Fibroblast of gingiva (primary cell): ENCODE measurements around the gene ZHX3.

ENCODE experiments used
- DNase-seq: peaks from one replicate; pipeline ENCODE4 v3.0.0-alpha.2; 2011; ENCODE audit warnings: low read depth

Gene ZHX3

DNA sequence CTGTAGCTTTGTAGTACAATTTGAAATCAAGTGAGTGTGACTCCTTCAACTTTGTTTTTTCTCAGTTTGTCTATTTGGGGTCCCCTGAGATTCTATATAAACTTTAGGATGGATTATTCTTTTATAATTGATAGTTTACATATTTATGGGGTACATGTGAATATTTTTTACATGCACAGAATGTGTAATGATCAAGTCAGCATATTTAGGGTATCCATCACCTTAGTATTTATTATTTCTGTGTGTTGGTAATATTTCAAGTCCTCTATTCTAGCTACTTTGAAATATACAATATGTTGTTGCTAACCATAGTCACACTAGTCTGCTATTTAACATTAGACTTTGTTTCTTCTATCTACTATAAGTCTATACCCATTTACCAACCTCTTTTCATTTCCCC lies 129.9 kb downstream of the ZHX3 start:
- no peak for DNase-seq

- DNase-seq: no peak
Observed at GRCh38 chr20:41185013-41185757, 132.3 kb downstream of the ZHX3 start.

- no peak for DNase-seq
Observed at GRCh38 chr20:41183831-41184230, 133.7 kb downstream of the ZHX3 start.

DNA sequence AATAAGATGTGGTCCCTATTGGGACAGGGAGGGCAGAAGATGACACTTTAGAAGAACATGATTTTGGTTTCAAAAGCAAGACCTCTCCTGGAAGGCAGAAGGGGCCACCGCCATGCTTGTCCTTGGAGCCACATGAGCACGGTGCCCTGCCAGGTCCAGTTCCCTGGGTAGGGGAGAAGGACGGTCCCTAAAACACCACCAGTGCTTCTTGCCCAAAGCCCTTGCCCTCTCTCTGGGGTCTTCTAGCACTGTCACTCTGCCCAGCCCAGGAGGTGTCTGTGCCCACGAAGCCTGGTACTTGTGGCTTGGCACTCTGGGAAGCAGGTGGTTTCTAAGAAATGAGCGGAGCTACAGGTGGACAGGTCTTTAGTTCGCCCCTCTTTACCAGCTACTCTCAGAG lies 134.1 kb downstream of the ZHX3 start:
- DNase-seq: no peak

DNA sequence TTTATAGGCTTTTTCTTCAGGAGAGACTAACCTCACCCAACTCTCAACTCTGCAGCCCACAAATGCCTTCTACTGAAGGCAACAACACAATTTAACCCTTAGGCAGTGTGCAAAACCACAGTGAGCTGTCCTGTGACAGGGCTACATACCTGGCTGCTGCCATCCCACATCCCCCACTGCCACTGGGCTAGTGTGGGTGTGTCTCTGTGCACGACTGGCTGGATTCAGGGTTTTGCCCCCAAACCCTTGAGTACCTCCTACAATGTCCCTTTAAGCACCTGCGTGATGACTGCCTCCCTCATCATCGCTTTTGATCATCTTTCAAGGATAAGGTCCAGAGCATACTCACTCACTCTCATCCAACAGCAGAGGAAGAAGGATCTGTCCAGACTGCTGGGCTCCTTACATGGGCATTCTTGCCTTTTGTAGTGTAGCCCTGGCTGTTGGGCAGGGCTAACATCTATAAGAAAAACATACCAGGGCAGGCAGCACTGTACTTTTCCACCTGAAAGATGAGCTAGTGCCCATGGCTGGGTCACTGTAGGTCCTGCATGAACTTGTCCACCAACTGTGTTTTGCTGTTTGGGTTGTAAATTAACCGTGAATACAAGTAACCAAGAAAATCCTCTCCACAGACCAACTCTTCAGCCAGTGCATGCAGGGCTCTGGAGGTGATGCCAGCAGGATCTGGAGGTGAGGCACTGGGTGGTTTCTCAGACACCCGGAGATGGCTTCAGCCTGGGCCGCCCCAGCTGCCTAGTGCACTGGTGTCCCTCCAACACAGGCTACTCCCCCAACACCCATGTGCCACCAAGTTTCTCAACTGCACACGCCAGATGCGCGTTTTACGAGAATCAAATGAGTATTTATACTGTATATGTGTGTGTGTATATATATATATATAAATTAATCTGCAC lies 135.0 kb downstream of the ZHX3 start:
- DNase-seq: no peak

GRCh38 chr20:41181567-41181966 lies 136.0 kb downstream of the ZHX3 start:
- no peak for DNase-seq

GRCh38 chr20:41180599-41181333 lies 136.8 kb downstream of the ZHX3 start:
- no peak for DNase-seq

- no peak for DNase-seq
Observed at GRCh38 chr20:41179961-41180360, 137.6 kb downstream of the ZHX3 start.

GRCh38 chr20:41178904-41179432 lies 138.6 kb downstream of the ZHX3 start:
- no peak for DNase-seq

GRCh38 chr20:41178495-41178894 lies 139.0 kb downstream of the ZHX3 start:
- no peak for DNase-seq

DNA sequence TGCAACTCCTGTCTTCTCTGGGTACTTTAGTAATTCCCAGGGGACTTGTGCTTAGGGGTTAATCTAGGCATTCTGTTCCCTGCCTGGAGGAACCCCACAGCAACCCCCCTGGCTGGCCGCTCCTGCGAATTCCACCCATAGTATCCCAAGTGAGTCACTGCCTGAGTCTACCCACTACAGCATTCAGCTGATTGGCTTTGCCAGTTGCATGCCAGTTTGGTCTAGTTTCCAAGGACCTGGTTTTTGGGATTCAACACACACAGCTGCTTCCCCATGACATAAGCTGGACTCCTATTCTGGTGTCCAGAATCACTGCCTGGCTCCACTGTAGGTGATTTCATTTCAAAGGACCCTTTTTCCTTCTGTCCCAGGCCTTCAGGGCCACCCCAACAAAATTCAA lies 139.9 kb downstream of the ZHX3 start:
- DNase-seq: peak; percentile 97

GRCh38 chr20:41176711-41177552 lies 140.6 kb downstream of the ZHX3 start:
- no peak for DNase-seq

GRCh38 chr20:41175727-41176330 lies 141.7 kb downstream of the ZHX3 start:
- DNase-seq: no peak

DNA sequence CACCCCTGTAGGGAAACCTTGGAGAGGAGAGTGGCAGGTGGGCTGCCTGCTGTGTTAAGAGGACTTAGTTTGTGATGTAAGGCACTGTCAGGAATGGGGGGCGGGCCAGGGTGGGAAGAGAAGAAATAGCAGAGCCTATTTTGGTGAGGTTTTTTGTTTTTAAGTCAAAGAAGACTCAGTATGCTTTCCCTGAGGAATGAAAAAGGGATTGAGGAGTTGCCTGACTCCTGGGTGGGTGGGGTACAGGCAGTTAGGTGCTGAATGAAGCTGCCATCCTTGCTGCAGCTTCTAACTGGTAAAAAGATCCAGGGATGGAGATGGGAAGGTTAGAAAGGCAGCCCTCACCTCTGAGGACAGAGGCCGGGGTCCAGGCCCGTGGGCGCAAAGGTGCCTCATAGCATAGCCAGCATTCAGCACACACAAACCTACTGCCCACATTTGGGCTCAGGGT lies 142.3 kb downstream of the ZHX3 start:
- no peak for DNase-seq

GRCh38 chr20:41174782-41175181 lies 142.7 kb downstream of the ZHX3 start:
- peak; percentile 71 for DNase-seq

DNA sequence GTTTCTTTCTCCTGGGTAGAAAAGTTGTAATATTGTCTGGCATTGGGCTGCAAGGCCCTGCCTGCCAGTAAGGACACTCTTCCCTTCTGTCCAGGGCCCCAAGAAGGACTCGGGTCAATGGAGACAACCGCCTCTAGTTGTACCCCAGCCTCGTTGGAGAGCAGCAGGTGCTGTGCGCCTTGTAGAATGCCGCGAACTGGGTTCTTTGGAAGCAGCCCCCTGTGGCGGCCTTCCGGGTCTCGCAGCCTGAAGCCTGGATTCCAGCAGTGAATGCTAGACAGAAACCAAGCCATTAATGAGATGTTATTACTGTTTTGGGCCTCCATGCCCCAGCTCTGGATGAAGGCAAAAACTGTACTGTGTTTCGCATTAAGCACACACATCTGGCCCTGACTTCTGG lies 143.2 kb downstream of the ZHX3 start:
- no peak for DNase-seq

DNA sequence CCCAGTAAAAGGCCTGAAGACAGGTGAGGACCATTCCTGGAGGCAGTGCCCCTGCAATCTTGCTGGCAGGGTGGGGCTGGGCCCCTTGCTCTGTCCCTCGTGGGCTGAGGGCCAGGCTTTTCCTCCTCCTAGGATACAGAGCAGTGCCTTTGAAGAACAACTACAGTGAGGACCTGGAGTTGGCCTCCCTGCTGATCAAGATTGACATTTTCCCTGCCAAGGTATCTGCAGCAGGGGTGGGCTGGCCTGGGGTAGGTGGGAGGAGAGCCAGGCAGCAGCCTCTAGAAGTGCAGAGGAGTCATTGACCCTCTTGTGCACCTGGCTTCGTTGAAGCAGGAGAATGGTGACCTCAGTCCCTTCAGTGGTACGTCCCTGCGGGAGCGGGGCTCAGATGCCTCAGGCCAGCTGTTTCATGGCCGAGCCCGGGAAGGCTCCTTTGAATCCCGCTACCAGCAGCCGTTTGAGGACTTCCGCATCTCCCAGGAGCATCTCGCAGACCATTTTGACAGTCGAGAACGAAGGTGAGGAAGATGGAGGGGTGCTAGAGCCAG lies 143.7 kb downstream of the ZHX3 start:
- DNase-seq: no peak

- DNase-seq: peak; percentile 87
Observed at GRCh38 chr20:41173161-41173721, 144.3 kb downstream of the ZHX3 start.

DNA sequence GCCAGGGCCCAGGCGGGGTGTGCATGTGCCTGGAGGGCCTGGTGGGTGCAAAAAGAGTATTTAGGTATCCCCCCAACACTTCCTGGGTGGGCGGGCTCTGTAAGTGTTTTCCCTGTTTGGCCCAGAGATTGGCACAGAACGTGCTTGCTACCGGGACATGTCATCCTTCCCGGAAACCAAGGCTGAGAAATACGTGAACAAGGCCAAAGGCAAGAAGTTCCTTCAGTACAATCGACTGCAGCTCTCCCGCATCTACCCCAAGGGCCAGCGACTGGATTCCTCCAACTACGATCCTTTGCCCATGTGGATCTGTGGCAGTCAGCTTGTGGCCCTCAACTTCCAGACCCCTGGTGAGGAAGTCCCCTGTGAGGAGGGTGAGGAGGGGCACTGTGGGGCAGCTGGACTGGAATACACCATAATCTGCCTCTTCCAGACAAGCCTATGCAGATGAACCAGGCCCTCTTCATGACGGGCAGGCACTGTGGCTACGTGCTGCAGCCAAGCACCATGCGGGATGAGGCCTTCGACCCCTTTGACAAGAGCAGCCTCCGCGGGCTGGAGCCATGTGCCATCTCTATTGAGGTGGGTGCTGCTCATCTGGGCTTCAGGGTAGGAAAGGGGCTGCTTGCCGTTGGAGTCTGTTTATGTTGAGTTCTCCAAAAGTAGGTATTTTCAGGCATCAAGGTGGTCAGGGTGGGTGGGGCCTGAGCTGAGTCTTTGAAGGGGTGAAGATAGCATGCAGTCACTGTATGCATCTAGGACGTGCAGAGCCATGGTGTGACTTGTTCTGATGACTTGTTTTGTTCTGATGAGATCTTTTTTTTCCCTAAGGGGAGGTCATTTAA lies 145.0 kb downstream of the ZHX3 start:
- DNase-seq: no peak
